Stimulated activated naive CD8-positive, alpha-beta T cell treated with anti-CD3 and anti-CD28 coated beads, Interleukin-15, Interleukin-2, amounts not matched to agents 100 ng/mL and 50 ng/mL, for 24 hours (primary cell): ENCODE data around the gene GKN1.

ENCODE experiments used
- H3K27ac Mint-ChIP-seq: one replicate; pipeline ENCODE4 v1.8.0; 2021; ENCODE audit warnings: mild to moderate bottlenecking, mixed read lengths
- H3K27me3 Mint-ChIP-seq: one replicate; pipeline ENCODE4 v1.8.0; 2021; ENCODE audit warnings: mixed read lengths
- H3K36me3 Mint-ChIP-seq: one replicate; pipeline ENCODE4 v1.8.0; 2021; ENCODE audit warnings: low read depth, mixed read lengths
- H3K4me1 Mint-ChIP-seq: one replicate; pipeline ENCODE4 v1.8.0; 2021; ENCODE audit warnings: low read depth, mixed read lengths
- H3K4me3 Mint-ChIP-seq: one replicate; pipeline ENCODE4 v1.8.0; 2021; ENCODE audit warnings: mild to moderate bottlenecking, mixed read lengths
- H3K9me3 Mint-ChIP-seq: one replicate; pipeline ENCODE4 v1.8.0; 2021; ENCODE audit warnings: mixed read lengths

GKN1 gene

DNA sequence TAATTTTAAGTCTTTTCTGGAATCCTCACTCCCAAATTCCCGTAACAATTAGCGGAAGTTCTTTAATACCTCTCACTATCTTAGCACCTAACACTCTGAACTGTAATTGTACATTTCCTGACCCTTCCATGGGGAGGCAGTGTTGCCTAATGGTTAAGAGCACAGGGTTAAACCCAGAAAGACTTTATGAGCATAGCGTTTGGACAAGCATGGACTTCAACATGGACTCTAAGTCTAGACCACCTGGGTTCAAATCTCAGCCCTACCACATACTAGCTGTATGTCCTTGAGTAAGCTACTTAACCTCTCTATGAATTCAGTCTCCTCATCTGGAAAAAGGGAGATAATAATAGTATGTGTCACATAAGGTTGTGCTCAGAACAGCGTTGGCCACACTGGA is 51.6 kb downstream of the GKN1 start:
- H3K4me3 Mint-ChIP-seq, result no peak overlapping the region
- H3K27me3 Mint-ChIP-seq, result peaks cover 11% of the 10 kb centered on the region
- H3K27ac Mint-ChIP-seq, result no peak overlapping the region
- H3K36me3 Mint-ChIP-seq, result no peaks in the 10 kb centered on the region
- no peaks in the 10 kb centered on the region for H3K4me1 Mint-ChIP-seq
- no peaks in the 10 kb centered on the region for H3K9me3 Mint-ChIP-seq

DNA sequence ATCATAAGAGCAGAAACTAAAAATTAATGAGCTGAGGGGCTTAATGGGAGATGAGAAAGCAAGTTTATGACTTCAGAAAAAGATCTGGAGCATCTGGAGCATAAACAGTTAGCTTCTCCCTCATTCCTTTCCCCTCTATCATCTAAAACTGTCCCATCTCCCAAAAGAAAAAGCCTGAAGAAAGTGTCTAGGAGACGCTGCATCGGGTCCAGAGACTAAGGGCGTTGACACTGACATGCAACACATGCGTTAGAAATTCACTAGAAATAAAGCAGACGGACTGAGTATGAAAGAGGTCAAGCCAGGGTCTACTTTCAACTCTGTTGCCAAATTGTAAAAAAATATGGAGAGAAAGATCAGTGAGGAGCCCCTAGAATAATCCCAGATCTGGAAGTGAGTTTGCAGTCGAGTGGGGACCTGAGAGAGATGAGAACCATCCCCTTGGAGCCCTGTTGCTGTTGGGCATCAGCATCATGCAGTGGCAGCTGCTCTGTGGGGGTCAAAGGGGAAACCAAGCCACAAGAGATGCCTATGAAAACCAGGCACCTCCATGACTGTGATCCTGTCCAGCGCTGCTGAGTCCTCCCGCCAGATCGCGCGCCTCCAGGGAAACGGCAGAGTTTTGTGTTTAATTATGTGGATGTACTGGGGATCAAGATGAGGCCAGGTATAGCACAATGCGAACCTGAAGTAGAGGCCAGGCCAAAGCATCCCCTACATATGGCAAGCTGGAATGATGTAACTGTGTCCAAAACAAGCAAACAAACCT is 52.4 kb downstream of the GKN1 start:
- H3K4me3 Mint-ChIP-seq, result no peak overlapping the region
- no peaks in the 10 kb centered on the region for H3K4me1 Mint-ChIP-seq
- no peaks in the 10 kb centered on the region for H3K9me3 Mint-ChIP-seq
- no peaks in the 10 kb centered on the region for H3K36me3 Mint-ChIP-seq
- no peak overlapping the region for H3K27ac Mint-ChIP-seq
- peaks cover 6% of the 10 kb centered on the region for H3K27me3 Mint-ChIP-seq
